Caco-2 (cell line): ENCODE measurements around the gene ATF6. TPM values are rescaled to one million over a fixed set of nuclear protein-coding genes. Genes with fewer than 3 reads are reported as not detected.

ENCODE experiments used
- BruUV-seq: library from RNA; stranded (reverse); fragments of 400-500 nt; replicated peaks from 2 replicates; lab custom pipeline; 2021; lab: Mats Ljungman, UMichigan
- CTCF ChIA-PET: fragments of 300-600 bp; sonication (Branson Sonifier 250); formaldehyde crosslinking; loops from one replicate; lab custom pipeline; 2022; ENCODE audit warnings: antibody characterized with exemption; lab: Charles Lee
- POLR2A ChIA-PET: fragments of 300-600 bp; sonication (Branson Sonifier 250); formaldehyde crosslinking; loops from one replicate; lab custom pipeline; 2022; ENCODE audit warnings: antibody characterized with exemption; lab: Charles Lee
- DNase-seq, 2 experiments: peaks; one replicate each; pipeline versions ENCODE4 v3.0.0 to v3.0.0-alpha.2; 2020 to 2022
- H3K27me3 ChIP-seq: replicated peaks from 2 replicates; pipeline ENCODE4 v1.6.0; 2011; ENCODE audit warnings: low read length; ENCODE audit not compliant: control insufficient read depth, insufficient read depth
- H3K36me3 ChIP-seq: 2 replicates; pipeline ENCODE4 v1.5.1; 2011; ENCODE audit warnings: low read length; ENCODE audit not compliant: control insufficient read depth, insufficient read depth
- H3K4me1 ChIP-seq: fragments of 250-450 bp; sonication (Bioruptor Pico); 2 replicates; pipeline ENCODE4 v1.5.1; 2020; ENCODE audit warnings: mild to moderate bottlenecking
- H3K4me3 ChIP-seq: 2 replicates; pipeline ENCODE4 v1.5.1; 2011; ENCODE audit warnings: low read depth, mild to moderate bottlenecking, control low read depth, low read length
- H3K9me3 ChIP-seq: fragments of 250-450 bp; sonication (Bioruptor Pico); 2 replicates; pipeline ENCODE4 v1.5.1; 2020; ENCODE audit warnings: mild to moderate bottlenecking, moderate library complexity
- H3K27ac Mint-ChIP-seq: one replicate; pipeline ENCODE4 v1.8.0; 2022; ENCODE audit warnings: mixed read lengths; ENCODE audit not compliant: unreplicated experiment
- H3K27me3 Mint-ChIP-seq: one replicate; pipeline ENCODE4 v1.8.0; 2022; ENCODE audit warnings: mixed read lengths; ENCODE audit not compliant: insufficient read depth, unreplicated experiment
- H3K36me3 Mint-ChIP-seq: one replicate; pipeline ENCODE4 v1.8.0; 2022; ENCODE audit warnings: mild to moderate bottlenecking, mixed read lengths; ENCODE audit not compliant: insufficient read depth, unreplicated experiment
- H3K4me1 Mint-ChIP-seq: one replicate; pipeline ENCODE4 v1.8.0; 2022; ENCODE audit warnings: low read depth, mixed read lengths; ENCODE audit not compliant: unreplicated experiment
- H3K4me3 Mint-ChIP-seq: one replicate; pipeline ENCODE4 v1.8.0; 2022; ENCODE audit warnings: mild to moderate bottlenecking, moderate library complexity, mixed read lengths; ENCODE audit not compliant: unreplicated experiment
- H3K9me3 Mint-ChIP-seq: one replicate; pipeline ENCODE4 v1.8.0; 2022; ENCODE audit warnings: mixed read lengths; ENCODE audit not compliant: unreplicated experiment
- intact Hi-C: fragments of 100-400 bp; cut with micrococcal nuclease; formaldehyde crosslinking; loops from one replicate; pipeline ENCODE4 v1.10.0; 2022; ENCODE audit not compliant: unreplicated experiment
- total RNA-seq: library from RNA; stranded (reverse); gene quantifications from 2 replicates; pipeline ENCODE4 v1.2.3, GENCODE V29; 2022
- TF ChIP-seq, protein P1 (sequence below), 2 experiments: fragments of 200-600 bp in 1 of 2; IDR thresholded peaks; 1 replicate in 1 of 2; 2 replicates in 1 of 2; pipeline versions ENCODE4 v1.5.1 to v1.8.0; 2011 to 2022; ENCODE audit warnings: antibody characterized with exemption in 1 of 2, control low read depth in 1 of 2, inconsistent platforms in 1 of 2, low read depth in 1 of 2, low read length in 1 of 2, mild to moderate bottlenecking in 1 of 2, moderate library complexity in 1 of 2; ENCODE audit not compliant: insufficient read depth in 1 of 2, severe bottlenecking in 1 of 2, unreplicated experiment in 1 of 2

ATF6 gene
- total RNA-seq, 1 experiment from 2014 or later = 16.4 TPM

- POLR2A ChIA-PET = no interaction called here
- no peak overlapping the region for H3K27ac Mint-ChIP-seq
- no peaks in the 10 kb centered on the region; the same call in 1 of the 2 replicates for H3K9me3 ChIP-seq
- H3K36me3 Mint-ChIP-seq = peaks cover 10% of the 10 kb centered on the region
- DNase-seq = no peak
- no peak overlapping the region for H3K4me3 ChIP-seq
- intact Hi-C loops = loop anchor here (10.0 kb wide), 1 partner anchor 83 kb away; no protein-coding TSS in a partner anchor
- H3K4me1 ChIP-seq = no peaks in the 10 kb centered on the region
- no TSS peak for BruUV-seq
- peaks cover 7% of the 10 kb centered on the region for H3K4me1 Mint-ChIP-seq
- no peak overlapping the region for H3K4me3 Mint-ChIP-seq
- H3K27me3 Mint-ChIP-seq = no peaks in the 10 kb centered on the region
- H3K9me3 Mint-ChIP-seq = peaks cover 8% of the 10 kb centered on the region
- H3K27me3 ChIP-seq = no peaks in the 10 kb centered on the region
- TF ChIP-seq, protein P1, sequence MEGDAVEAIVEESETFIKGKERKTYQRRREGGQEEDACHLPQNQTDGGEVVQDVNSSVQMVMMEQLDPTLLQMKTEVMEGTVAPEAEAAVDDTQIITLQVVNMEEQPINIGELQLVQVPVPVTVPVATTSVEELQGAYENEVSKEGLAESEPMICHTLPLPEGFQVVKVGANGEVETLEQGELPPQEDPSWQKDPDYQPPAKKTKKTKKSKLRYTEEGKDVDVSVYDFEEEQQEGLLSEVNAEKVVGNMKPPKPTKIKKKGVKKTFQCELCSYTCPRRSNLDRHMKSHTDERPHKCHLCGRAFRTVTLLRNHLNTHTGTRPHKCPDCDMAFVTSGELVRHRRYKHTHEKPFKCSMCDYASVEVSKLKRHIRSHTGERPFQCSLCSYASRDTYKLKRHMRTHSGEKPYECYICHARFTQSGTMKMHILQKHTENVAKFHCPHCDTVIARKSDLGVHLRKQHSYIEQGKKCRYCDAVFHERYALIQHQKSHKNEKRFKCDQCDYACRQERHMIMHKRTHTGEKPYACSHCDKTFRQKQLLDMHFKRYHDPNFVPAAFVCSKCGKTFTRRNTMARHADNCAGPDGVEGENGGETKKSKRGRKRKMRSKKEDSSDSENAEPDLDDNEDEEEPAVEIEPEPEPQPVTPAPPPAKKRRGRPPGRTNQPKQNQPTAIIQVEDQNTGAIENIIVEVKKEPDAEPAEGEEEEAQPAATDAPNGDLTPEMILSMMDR (IDR thresholded peaks at IDR 0.05; ENCODE audit: insufficient read depth in 1 of 2, low read depth in 1 of 2, low read length in 1 of 2, severe bottlenecking in 1 of 2, unreplicated experiment in 1 of 2) = no peak
- CTCF ChIA-PET = no interaction called here
- no peaks in the 10 kb centered on the region; the same call in 1 of the 2 replicates for H3K36me3 ChIP-seq
Measured at GRCh38 chr1:161951646-161952045, 185.5 kb downstream of the ATF6 start.

- no peaks in the 10 kb centered on the region for H3K27me3 ChIP-seq
- intact Hi-C loops = loop anchor here (10.0 kb wide), 1 partner anchor 82 kb away; no protein-coding TSS in a partner anchor
- H3K27ac Mint-ChIP-seq = no peak overlapping the region
- no peaks in the 10 kb centered on the region for H3K9me3 Mint-ChIP-seq
- ChIA-PET CTCF (no interaction called here), POLR2A (no interaction called here)
- no peaks in the 10 kb centered on the region; the same call in 1 of the 2 replicates for H3K9me3 ChIP-seq
- H3K4me3 ChIP-seq = no peak overlapping the region
- H3K4me1 Mint-ChIP-seq = no peaks in the 10 kb centered on the region
- no peak for DNase-seq
- no peaks in the 10 kb centered on the region; the same call in 1 of the 2 replicates for H3K36me3 ChIP-seq
- BruUV-seq = no TSS peak
- peaks cover 4% of the 10 kb centered on the region for H3K36me3 Mint-ChIP-seq
- TF ChIP-seq, protein P1 (IDR thresholded peaks at IDR 0.05; ENCODE audit: insufficient read depth in 1 of 2, low read depth in 1 of 2, low read length in 1 of 2, severe bottlenecking in 1 of 2, unreplicated experiment in 1 of 2) = no peak
- no peak overlapping the region for H3K4me3 Mint-ChIP-seq
- no peaks in the 10 kb centered on the region for H3K4me1 ChIP-seq
- H3K27me3 Mint-ChIP-seq = no peaks in the 10 kb centered on the region
Measured at GRCh38 chr1:161952607-161953172, 186.6 kb downstream of the ATF6 start.

- TF ChIP-seq, protein P1 (IDR thresholded peaks at IDR 0.05; ENCODE audit: insufficient read depth in 1 of 2, low read depth in 1 of 2, low read length in 1 of 2, severe bottlenecking in 1 of 2, unreplicated experiment in 1 of 2) = no peak
- no peaks in the 10 kb centered on the region for H3K9me3 ChIP-seq
- H3K27me3 Mint-ChIP-seq = no peaks in the 10 kb centered on the region
- H3K27ac Mint-ChIP-seq = no peak overlapping the region
- no peak for DNase-seq
- H3K4me3 Mint-ChIP-seq = no peak overlapping the region
- H3K36me3 Mint-ChIP-seq = peaks cover 4% of the 10 kb centered on the region
- no peak overlapping the region for H3K4me3 ChIP-seq
- no peaks in the 10 kb centered on the region for H3K4me1 Mint-ChIP-seq
- no peaks in the 10 kb centered on the region for H3K9me3 Mint-ChIP-seq
- H3K36me3 ChIP-seq = no peaks in the 10 kb centered on the region; the same call in 1 of the 2 replicates
- BruUV-seq = no TSS peak
- H3K4me1 ChIP-seq = no peaks in the 10 kb centered on the region
- ChIA-PET CTCF (no interaction called here), POLR2A (no interaction called here)
- intact Hi-C loops = loop anchor here (10.0 kb wide), 1 partner anchor 81 kb away; no protein-coding TSS in a partner anchor
- no peaks in the 10 kb centered on the region for H3K27me3 ChIP-seq
Measured at GRCh38 chr1:161953256-161953920, 187.3 kb downstream of the ATF6 start.
